Activated CD4-positive, CD25-positive, alpha-beta regulatory T cell treated with anti-CD3 and anti-CD28 coated beads, Interleukin-2, amount 50 U/mL, for 24 hours (primary cell): ENCODE data around the gene CCDC30.

Experiments used
- ATAC-seq, 2 donors: fragments of 150-1000 bp; cut with Tn5 transposase; one replicate each; pipeline ENCODE4 v1.10.0; 2021; ENCODE audit warnings: mild to moderate bottlenecking in 1 of 2, moderate library complexity in 1 of 2

CCDC30 gene

DNA sequence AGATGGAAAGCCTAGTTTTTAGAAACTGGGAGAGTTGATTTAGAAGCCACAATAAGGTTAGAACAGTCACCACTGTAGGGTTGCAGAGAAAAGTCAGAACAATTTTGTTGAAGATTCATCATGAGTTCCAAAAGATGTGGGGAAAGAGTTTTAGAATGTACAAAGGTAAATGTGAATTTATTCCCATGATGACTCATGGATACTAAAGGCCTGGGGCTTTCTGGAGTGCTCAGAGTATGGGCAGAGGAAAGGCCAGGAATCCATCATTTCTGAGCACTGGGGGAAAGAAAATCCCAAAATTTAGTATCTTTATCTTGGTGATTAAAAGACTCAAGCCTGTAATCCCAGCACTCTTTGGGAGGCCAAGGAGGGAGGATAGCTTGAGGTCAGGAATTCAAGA lies 236.9 kb downstream of the CCDC30 start:
- ATAC-seq: no peak

- no peak for ATAC-seq
Observed at GRCh38 chr1:42703888-42704464, 240.9 kb downstream of the CCDC30 start.
